HAP-1 (cell line): ENCODE measurements around the gene PFDN1.
A peak's percentile ranks its signal among the peaks of the same experiment; 100 is the strongest.

ENCODE experiments used
- DNase-seq, 2 experiments: peaks; one replicate each; pipeline ENCODE4 v3.0.0-alpha.2; 2016 to 2020; ENCODE audit warnings: low spot score in 2 of 2
- H3K27me3 ChIP-seq: fragments of 250-450 bp; sonication (Bioruptor Pico); 2 replicates; pipeline ENCODE4 v1.5.1; 2020; ENCODE audit warnings: low read depth, mild to moderate bottlenecking, moderate library complexity
- H3K36me3 ChIP-seq: fragments of 250-450 bp; sonication (Bioruptor Pico); replicated peaks from 2 replicates; pipeline ENCODE4 v1.5.1; 2020; ENCODE audit warnings: mild to moderate bottlenecking
- H3K4me1 ChIP-seq: fragments of 250-450 bp; sonication (Bioruptor Pico); 2 replicates; pipeline ENCODE4 v1.5.1; 2020; ENCODE audit warnings: mild to moderate bottlenecking
- H3K4me3 ChIP-seq: fragments of 250-450 bp; sonication (Bioruptor Pico); 2 replicates; pipeline ENCODE4 v1.5.1; 2020; ENCODE audit warnings: mild to moderate bottlenecking, moderate library complexity
- H3K9me3 ChIP-seq: fragments of 250-450 bp; sonication (Bioruptor Pico); 2 replicates; pipeline ENCODE4 v1.5.1; 2020; ENCODE audit warnings: mild to moderate bottlenecking, moderate library complexity
- in situ Hi-C: fragments of 300-500 bp; cut with MboI; formaldehyde crosslinking; loops from 3 replicates; pipeline ENCODE4 v1.14.3; 2020; ENCODE audit warnings: low sequenced_read_pairs, inconsistent platforms, mixed read lengths

The PFDN1 gene

GRCh38 chr5:140340605-140341121 is 37.8 kb upstream of the PFDN1 start:
- Histone ChIP-seq H3K4me3 (no peak overlapping the region), H3K36me3 (no peaks in the 10 kb centered on the region; the same call in 1 of the 2 replicates), H3K4me1 (no peaks in the 10 kb centered on the region), H3K9me3 (no peaks in the 10 kb centered on the region), H3K27me3 (no peaks in the 10 kb centered on the region)
- in situ Hi-C loops: no loop called here
- DNase-seq: no peak

- H3K9me3 ChIP-seq: no peaks in the 10 kb centered on the region
- no peaks in the 10 kb centered on the region for H3K27me3 ChIP-seq
- no peak overlapping the region for H3K4me3 ChIP-seq
- in situ Hi-C loops: no loop called here
- no peaks in the 10 kb centered on the region; the same call in 1 of the 2 replicates for H3K36me3 ChIP-seq
- DNase-seq: no peak
- H3K4me1 ChIP-seq: no peaks in the 10 kb centered on the region
These were observed 36.7 kb upstream of the PFDN1 start for GRCh38 chr5:140339636-140340035.

GRCh38 chr5:140338908-140339307 is 36.0 kb upstream of the PFDN1 start:
- Histone ChIP-seq H3K9me3 (no peaks in the 10 kb centered on the region), H3K4me1 (no peaks in the 10 kb centered on the region), H3K27me3 (no peaks in the 10 kb centered on the region), H3K4me3 (no peak overlapping the region), H3K36me3 (no peaks in the 10 kb centered on the region; the same call in none of the 2 replicates)
- DNase-seq: no peak
- in situ Hi-C loops: no loop called here

- Histone ChIP-seq H3K4me1 (no peaks in the 10 kb centered on the region), H3K27me3 (no peaks in the 10 kb centered on the region), H3K4me3 (no peak overlapping the region), H3K9me3 (no peaks in the 10 kb centered on the region), H3K36me3 (no peaks in the 10 kb centered on the region; the same call in none of the 2 replicates)
- no peak for DNase-seq
- in situ Hi-C loops: no loop called here
These were observed 35.4 kb upstream of the PFDN1 start for GRCh38 chr5:140338336-140338735.

- in situ Hi-C loops: no loop called here
- Histone ChIP-seq H3K4me3 (no peak overlapping the region), H3K9me3 (no peaks in the 10 kb centered on the region), H3K36me3 (no peaks in the 10 kb centered on the region; the same call in none of the 2 replicates), H3K4me1 (no peaks in the 10 kb centered on the region), H3K27me3 (no peaks in the 10 kb centered on the region)
- DNase-seq: no peak
These were observed 35.0 kb upstream of the PFDN1 start for GRCh38 chr5:140337880-140338279.

GRCh38 chr5:140336388-140336787 is 33.5 kb upstream of the PFDN1 start:
- Histone ChIP-seq H3K4me3 (no peak overlapping the region), H3K9me3 (no peaks in the 10 kb centered on the region), H3K27me3 (no peaks in the 10 kb centered on the region), H3K36me3 (no peaks in the 10 kb centered on the region; the same call in none of the 2 replicates), H3K4me1 (no peaks in the 10 kb centered on the region)
- DNase-seq: no peak
- in situ Hi-C loops: no loop called here

- Histone ChIP-seq H3K27me3 (no peaks in the 10 kb centered on the region), H3K4me1 (peaks cover 18% of the 10 kb centered on the region), H3K36me3 (no peaks in the 10 kb centered on the region; the same call in 1 of the 2 replicates), H3K9me3 (no peaks in the 10 kb centered on the region), H3K4me3 (no peak overlapping the region)
- in situ Hi-C loops: no loop called here
- no peak for DNase-seq
These were observed 28.7 kb upstream of the PFDN1 start for GRCh38 chr5:140331638-140332037.

- Histone ChIP-seq H3K4me3 (no peak overlapping the region), H3K27me3 (no peaks in the 10 kb centered on the region), H3K36me3 (no peaks in the 10 kb centered on the region; the same call in 1 of the 2 replicates), H3K4me1 (peaks cover 18% of the 10 kb centered on the region), H3K9me3 (no peaks in the 10 kb centered on the region)
- in situ Hi-C loops: no loop called here
- no peak for DNase-seq
These were observed 27.0 kb upstream of the PFDN1 start for GRCh38 chr5:140329739-140330481.

GRCh38 chr5:140328036-140328764 is 25.3 kb upstream of the PFDN1 start:
- DNase-seq: no peak
- H3K9me3 ChIP-seq: no peaks in the 10 kb centered on the region
- in situ Hi-C loops: no loop called here
- H3K4me1 ChIP-seq: peaks cover 18% of the 10 kb centered on the region
- no peaks in the 10 kb centered on the region for H3K27me3 ChIP-seq
- H3K36me3 ChIP-seq: no peaks in the 10 kb centered on the region
- H3K4me3 ChIP-seq: no peak overlapping the region

GRCh38 chr5:140327589-140327988 is 24.7 kb upstream of the PFDN1 start:
- peaks cover 18% of the 10 kb centered on the region for H3K4me1 ChIP-seq
- no peaks in the 10 kb centered on the region for H3K27me3 ChIP-seq
- peak; percentile 44 to 96 for DNase-seq
- in situ Hi-C loops: no loop called here
- H3K9me3 ChIP-seq: no peaks in the 10 kb centered on the region
- H3K36me3 ChIP-seq: no peaks in the 10 kb centered on the region
- no peak overlapping the region for H3K4me3 ChIP-seq

- in situ Hi-C loops: no loop called here
- H3K9me3 ChIP-seq: no peaks in the 10 kb centered on the region
- no peaks in the 10 kb centered on the region for H3K36me3 ChIP-seq
- no peak overlapping the region for H3K4me3 ChIP-seq
- no peaks in the 10 kb centered on the region for H3K27me3 ChIP-seq
- H3K4me1 ChIP-seq: peaks cover 18% of the 10 kb centered on the region
- no peak for DNase-seq
These were observed 22.6 kb upstream of the PFDN1 start for GRCh38 chr5:140325486-140325885.

- Histone ChIP-seq H3K9me3 (no peaks in the 10 kb centered on the region), H3K27me3 (no peaks in the 10 kb centered on the region), H3K4me3 (no peak overlapping the region), H3K36me3 (no peaks in the 10 kb centered on the region), H3K4me1 (peaks cover 18% of the 10 kb centered on the region)
- in situ Hi-C loops: no loop called here
- no peak for DNase-seq
These were observed 21.8 kb upstream of the PFDN1 start for GRCh38 chr5:140324617-140325241.

- DNase-seq: no peak
- no peak overlapping the region for H3K4me3 ChIP-seq
- H3K36me3 ChIP-seq: no peaks in the 10 kb centered on the region
- H3K27me3 ChIP-seq: no peaks in the 10 kb centered on the region
- no peaks in the 10 kb centered on the region for H3K9me3 ChIP-seq
- in situ Hi-C loops: no loop called here
- H3K4me1 ChIP-seq: peaks cover 13% of the 10 kb centered on the region
These were observed 21.2 kb upstream of the PFDN1 start for GRCh38 chr5:140324041-140324600.
